HG03565 (cell line): Measurements from ENCODE around the gene ATP8A2.

ENCODE experiments used
- ATAC-seq: cut with Tn5 transposase; IDR thresholded peaks from one replicate; pipeline ENCODE4 v1.9.1; 2021; ENCODE audit warnings: mild to moderate bottlenecking, moderate library complexity; ENCODE audit not compliant: unreplicated experiment

ATP8A2 gene

GRCh38 chr13:25843692-25844091 is 471.9 kb downstream of the ATP8A2 start:
- ATAC-seq: no peak

DNA sequence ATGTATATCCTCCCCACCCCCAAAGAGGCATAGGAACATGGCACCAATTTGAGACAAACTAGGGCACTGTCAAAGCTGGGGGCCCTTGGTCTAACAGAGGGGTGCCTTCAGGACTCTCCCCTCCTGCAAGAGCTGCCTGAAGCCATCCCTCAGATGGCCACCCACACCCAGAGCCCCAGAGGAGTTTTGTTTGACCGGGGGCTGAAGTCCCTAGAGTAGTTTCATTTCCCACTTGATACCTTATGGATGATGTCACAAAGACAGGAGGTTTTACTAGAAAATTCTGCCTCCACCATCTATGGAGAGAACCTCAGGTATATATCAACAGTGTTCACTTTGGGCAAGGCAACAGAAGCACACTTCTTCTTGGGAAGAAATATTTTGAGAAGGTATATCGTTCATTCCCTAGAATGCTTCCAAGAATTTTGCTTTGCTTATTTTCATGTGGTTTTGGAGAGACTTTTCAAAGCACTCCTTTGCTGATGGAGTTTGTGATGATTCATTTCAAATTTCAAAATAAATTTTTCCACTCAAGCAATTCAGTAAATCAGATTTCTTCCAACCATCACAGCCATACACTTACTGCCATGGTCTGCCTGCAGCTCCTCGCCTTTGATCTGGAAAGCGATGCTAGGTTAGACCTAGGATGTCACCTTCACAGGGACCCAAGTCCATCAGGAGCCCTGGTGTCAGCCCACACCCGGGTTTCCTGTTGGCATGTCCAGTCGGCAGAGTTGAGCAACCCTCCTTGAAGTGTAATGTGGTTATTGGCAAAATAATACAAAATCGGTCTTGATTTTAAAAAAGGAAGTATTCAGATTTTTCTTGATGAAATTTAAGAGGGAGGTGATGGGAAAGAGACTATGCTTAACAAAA is 473.0 kb downstream of the ATP8A2 start:
- ATAC-seq: no peak

DNA sequence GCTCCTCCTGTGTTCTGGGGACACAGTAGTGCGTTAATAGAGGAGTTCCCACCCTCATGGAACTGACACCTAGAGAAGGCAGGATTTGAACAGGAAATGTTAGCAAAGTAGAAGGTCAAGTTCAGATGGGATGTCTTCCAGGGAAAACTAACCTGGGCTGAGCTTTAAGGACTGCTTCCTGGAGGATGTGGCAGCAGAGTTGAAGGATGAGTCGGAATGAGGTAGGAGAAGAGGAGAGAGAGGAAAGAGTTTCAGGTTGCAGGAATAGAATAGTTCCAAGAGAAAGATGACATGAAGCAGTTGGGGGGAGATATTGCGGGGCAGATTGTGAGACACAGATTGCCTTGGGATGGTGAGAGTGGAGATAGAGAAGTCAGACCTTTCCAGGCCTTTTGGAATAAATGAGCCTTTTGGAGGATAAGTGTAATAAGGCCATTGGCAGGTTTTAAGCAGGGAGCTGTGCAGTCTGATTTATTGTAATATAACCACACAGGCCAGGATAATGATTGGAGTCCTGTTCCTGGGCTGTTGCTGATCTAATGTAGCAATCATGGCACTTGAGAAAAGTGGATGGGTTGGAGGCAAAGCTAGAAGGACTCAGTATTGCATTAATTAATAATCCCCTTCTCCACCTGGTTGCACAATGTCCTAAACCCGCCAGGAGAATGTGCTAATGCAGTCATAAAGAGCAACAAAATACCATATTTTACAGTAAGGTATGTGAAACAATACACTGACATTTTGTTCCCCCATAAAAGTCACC is 474.6 kb downstream of the ATP8A2 start:
- no peak for ATAC-seq

GRCh38 chr13:25847145-25847544 is 475.4 kb downstream of the ATP8A2 start:
- ATAC-seq: peak; percentile 89

DNA sequence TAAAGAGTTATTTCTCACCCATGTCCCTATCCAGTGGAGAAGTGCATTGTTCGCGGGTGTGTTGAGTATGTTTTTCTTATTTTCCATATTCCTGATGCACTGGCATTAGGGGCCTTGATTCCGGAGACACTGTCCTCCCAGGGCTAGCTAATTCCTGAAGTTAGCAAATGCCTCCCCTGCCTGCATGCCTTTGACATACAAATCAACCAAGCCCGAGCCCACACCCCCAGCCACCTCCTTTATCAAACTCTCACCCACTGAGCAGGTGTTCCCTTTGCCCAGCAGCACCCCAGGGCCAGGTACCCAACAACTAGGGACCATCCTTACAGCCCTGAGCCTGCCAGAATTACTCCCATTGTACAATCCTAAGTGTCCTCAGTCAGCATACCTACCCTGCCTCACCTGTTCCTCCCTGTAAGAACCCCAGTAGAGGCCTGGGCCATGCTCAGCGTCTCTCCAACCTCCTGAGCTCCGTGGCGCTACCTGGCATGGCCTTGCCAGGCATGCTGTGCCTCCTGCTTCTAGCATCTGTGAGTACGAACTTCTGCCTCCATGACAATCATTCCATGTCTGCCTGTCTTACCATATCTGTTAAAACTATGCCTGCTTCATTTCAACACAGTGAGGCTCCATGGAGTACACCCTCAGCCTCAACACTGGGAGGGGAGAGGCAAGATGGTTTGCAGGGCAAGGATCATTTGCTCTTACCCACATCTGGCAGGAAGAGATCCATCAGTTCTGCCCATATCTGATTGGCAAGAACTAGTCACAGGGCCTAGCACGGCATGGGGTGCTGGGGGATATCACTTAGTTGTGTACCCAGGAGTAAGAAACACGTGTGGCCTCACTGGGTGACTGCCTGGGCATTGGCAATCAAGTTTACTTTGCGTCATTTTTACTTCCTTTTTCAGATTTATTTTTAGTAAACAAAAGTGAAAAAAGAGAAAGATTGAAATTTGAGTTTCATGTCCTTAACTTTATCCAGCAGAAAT is 476.2 kb downstream of the ATP8A2 start:
- no peak for ATAC-seq

DNA sequence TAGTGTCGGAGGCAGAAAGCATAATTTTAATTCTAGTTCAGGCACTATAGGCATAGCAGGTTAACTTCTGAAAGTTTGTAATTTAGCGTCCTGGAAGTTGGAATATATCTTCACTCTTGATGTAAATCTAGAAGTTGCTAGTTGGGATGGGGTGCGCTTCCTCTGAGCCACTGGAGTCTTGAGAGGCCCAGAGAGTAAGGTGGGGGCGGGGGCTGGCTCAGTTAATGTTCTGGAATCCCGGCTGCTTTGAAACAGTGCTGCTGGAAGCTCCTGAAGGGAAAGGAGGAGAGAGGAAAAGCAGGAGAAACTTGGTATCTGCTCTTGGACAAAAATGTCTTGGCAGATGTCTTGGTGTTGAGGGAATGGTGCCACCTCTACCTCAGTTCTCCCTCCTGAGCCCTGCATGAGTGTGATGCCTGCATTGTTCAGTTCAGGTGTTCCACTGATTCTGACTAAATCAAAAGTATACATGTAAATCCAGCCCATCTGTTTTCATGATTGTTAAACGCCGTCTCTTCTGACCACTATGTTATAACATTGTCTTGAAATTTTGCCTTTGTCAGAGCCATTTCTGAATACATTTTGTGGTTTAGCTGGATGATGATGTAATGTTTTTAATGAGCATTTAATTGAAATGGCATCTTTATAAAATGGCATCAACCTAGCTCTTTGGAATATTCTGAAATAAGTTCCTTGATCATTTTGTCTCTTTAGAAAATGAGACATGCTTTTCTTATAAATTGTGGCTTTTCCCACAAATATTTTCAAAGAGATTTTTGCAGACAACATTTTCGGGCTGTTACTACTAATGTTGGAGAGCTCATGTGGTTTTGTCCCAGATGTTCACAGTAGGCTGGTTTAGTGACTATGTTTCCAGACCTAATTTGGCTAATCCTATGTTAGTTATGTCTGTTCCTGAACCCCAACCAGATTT is 477.3 kb downstream of the ATP8A2 start:
- no peak for ATAC-seq

GRCh38 chr13:25857830-25858229 is 486.1 kb downstream of the ATP8A2 start:
- no peak for ATAC-seq

- ATAC-seq: no peak
Observed at GRCh38 chr13:25859528-25859927, 487.8 kb downstream of the ATP8A2 start.

DNA sequence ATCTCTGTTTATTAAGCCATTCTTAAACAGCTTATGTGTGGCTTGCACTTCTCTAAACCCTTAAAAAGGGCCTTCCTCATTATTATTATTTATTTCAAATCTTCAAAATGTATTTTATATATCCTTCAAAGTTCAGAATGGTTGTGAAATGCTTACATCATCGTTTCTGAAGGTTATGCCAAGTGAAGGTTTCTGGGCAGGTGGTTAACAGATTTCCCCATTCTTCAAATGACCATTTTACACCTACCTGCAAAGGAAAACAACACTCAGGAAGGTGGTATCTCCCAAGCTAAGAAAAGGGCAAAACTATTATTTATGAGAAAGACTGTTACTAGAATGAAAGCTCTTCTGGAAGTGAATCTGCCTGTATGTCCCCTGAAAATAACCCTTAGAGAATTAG is 488.5 kb downstream of the ATP8A2 start:
- no peak for ATAC-seq

DNA sequence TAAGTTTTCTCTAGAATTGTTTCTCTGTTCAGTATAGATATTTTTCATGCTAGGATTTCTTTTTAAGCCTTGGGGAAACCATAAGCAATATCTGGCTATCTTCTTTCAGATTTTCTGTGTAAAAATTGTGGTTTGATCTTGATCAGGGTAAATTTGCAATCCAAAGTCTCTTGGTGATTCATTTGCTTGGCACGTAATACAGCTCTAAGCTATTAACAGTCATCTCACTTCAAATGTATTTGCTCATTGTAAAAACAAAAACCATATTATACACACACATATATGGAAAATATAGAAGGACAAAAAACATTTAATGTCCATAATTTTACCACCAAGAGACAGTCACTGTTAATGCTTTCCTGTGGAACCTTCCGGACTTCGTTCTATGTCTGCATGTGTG is 489.1 kb downstream of the ATP8A2 start:
- no peak for ATAC-seq

GRCh38 chr13:25862156-25862555 is 490.4 kb downstream of the ATP8A2 start:
- ATAC-seq: no peak

GRCh38 chr13:25864116-25864515 is 492.3 kb downstream of the ATP8A2 start:
- no peak for ATAC-seq

DNA sequence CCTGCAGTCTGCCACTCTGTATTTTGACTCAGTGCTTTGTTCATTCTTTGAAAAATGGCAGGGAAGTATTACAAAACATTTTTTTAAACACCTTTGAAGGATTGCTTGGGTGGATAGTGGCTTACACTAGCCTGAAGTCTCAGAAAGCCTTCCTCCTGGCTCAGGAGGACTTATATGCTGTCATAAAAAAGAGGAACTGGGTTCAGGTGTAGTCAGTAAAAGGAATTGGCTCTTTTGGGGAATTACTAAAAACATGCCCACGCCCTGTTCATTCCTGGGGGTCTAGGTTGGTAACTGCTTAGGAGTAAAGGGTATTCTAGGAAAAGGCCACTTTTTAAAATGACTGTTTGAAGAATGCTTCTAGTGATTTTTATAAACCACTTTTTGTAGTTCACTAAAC is 493.2 kb downstream of the ATP8A2 start:
- no peak for ATAC-seq

GRCh38 chr13:25865391-25865790 is 493.6 kb downstream of the ATP8A2 start:
- ATAC-seq: no peak

DNA sequence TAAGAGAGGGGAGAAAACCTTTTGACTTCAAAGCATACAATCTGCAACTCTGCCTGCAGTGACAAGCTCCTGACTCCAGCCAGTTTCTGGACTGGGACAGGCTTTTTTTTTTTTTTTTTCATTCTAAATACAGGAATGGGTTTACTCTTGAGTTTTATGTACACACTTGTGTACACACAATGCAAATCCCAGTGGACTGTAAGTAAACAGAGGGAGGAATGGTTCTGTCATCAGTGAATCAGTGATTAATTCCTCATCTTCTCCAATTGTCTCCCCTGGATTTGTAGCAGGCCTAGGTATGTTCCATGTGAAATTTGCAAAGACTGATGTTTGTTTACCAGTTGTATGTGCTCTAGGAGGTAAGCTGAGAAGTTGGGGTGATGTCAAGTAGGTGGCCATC is 495.3 kb downstream of the ATP8A2 start:
- no peak for ATAC-seq

- ATAC-seq: no peak
Observed at GRCh38 chr13:25868490-25868889, 496.7 kb downstream of the ATP8A2 start.

DNA sequence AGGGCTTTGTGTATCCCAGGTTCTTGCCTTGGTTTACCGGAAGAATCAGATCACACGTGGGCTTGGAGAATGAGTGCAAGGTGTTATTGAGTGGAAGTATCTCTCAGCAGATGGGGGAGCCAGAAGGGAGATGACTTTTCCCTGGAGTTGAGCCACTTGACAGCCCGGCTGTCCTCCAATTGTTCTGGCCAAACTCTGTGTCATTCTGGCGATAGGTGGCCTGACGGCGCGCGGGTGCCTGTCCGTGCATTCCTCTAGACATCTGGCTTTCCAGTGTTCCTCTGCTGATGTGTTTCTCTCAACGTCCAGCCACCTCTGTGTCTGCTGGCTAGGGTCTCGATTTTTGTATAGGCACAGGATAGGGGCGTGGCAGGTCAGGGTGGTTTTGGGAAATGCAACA is 498.2 kb downstream of the ATP8A2 start:
- no peak for ATAC-seq

- ATAC-seq: no peak
Observed at GRCh38 chr13:25871389-25872125, 499.8 kb downstream of the ATP8A2 start.
